GM18517 (cell line): ENCODE measurements around the gene SOX13.

ENCODE experiments used
- ATAC-seq: cut with Tn5 transposase; IDR thresholded peaks from one replicate; pipeline ENCODE4 v1.9.1; 2021; ENCODE audit warnings: mild to moderate bottlenecking, moderate library complexity; ENCODE audit not compliant: unreplicated experiment

The SOX13 gene

GRCh38 chr1:204059970-204060369 is 12.9 kb upstream of the SOX13 start:
- ATAC-seq: no peak

- ATAC-seq: no peak
These were observed 10.8 kb upstream of the SOX13 start for GRCh38 chr1:204062106-204062505.

GRCh38 chr1:204065174-204065985 is 7.5 kb upstream of the SOX13 start:
- ATAC-seq: no peak

- no peak for ATAC-seq
These were observed 7.0 kb upstream of the SOX13 start for GRCh38 chr1:204065986-204066300.

- no peak for ATAC-seq
These were observed 5.0 kb upstream of the SOX13 start for GRCh38 chr1:204067935-204068334.

GRCh38 chr1:204069887-204070286 is 3.0 kb upstream of the SOX13 start:
- no peak for ATAC-seq

- no peak for ATAC-seq
These were observed 2.0 kb upstream of the SOX13 start for GRCh38 chr1:204070895-204071294.

GRCh38 chr1:204073837-204074273 is 940 bp downstream of the SOX13 start:
- no peak for ATAC-seq

- ATAC-seq: no peak
These were observed 1.6 kb downstream of the SOX13 start for GRCh38 chr1:204074274-204075138.

- ATAC-seq: no peak
These were observed 2.2 kb downstream of the SOX13 start for GRCh38 chr1:204075139-204075521.

- ATAC-seq: no peak
These were observed 3.3 kb downstream of the SOX13 start for GRCh38 chr1:204075890-204076846.

GRCh38 chr1:204076891-204077290 is 4.0 kb downstream of the SOX13 start:
- no peak for ATAC-seq

GRCh38 chr1:204077979-204078696 is 5.2 kb downstream of the SOX13 start:
- ATAC-seq: no peak

GRCh38 chr1:204079608-204079999 is 6.7 kb downstream of the SOX13 start:
- ATAC-seq: no peak

GRCh38 chr1:204080163-204080903 is 7.4 kb downstream of the SOX13 start:
- no peak for ATAC-seq

- no peak for ATAC-seq
These were observed 8.4 kb downstream of the SOX13 start for GRCh38 chr1:204081164-204081790.

- no peak for ATAC-seq
These were observed 9.0 kb downstream of the SOX13 start for GRCh38 chr1:204081791-204082513.

GRCh38 chr1:204083491-204083890 is 10.6 kb downstream of the SOX13 start:
- ATAC-seq: no peak
